Measurements from ENCODE around the gene TMEM131. TPM values are rescaled to one million over a fixed set of nuclear protein-coding genes. Genes with fewer than 3 reads are reported as not detected.

The TMEM131 gene
- total and polyA plus RNA-seq, 11 donors = 9.3 to 38.3 (median 31.2) TPM

- no peaks in the 10 kb centered on the region for H3K36me3 ChIP-seq
- H3K4me3 ChIP-seq = no peak overlapping the region
- intact Hi-C loops (cut with DNase I) = no loop called here
- TF ChIP-seq CTCF (IDR thresholded peaks at IDR 0.05) (no peak), POLR2A (IDR thresholded peaks at IDR 0.05) (no peak)
- ATAC-seq = no peak
- peaks cover 0 to 56% (median 33%) of the 10 kb centered on the region in 12 donors for H3K4me1 ChIP-seq
- H3K9me3 ChIP-seq = peaks cover 0 to 8% (median 0%) of the 10 kb centered on the region in 12 donors
- DNase-seq = no peak
- H3K27ac ChIP-seq = peak overlapping the region; percentile 75 to 86 (median 81)
- WGBS, 4 donors = 83 to 90% (median 88%) methylated on average over 4 of the region's 4 CpGs
- H3K27me3 ChIP-seq = no peaks in the 10 kb centered on the region
Observed at GRCh38 chr2:97871096-97871780, 124.5 kb downstream of the TMEM131 start.

DNA sequence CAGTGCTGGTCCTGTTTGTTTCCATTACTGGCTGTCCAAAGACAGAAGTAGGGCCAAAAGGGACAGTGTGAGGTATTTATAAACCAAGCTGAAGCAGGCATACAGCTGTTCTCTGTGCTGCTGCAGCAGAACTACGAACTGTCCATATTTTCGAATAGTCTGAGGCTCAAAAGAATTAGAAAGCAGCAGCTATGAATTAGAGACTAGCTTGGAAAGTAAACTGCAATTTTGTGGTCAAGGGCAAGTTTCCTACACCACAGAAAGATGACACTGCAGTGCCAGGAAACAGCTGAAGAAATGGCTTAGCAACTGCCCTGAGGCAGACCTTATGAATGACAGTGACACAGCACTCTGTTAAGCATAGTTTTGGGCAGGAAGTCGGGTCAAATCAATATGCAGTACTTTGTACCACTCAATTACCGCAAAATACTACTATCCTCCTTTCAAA is 125.3 kb downstream of the TMEM131 start:
- ATAC-seq = peak; percentile 82 to 92 (median 90)
- intact Hi-C loops (cut with DNase I) = no loop called here
- DNase-seq = peak in 1 of 5 donors; percentile 18
- Histone ChIP-seq H3K27me3 (no peaks in the 10 kb centered on the region), H3K9me3 (peaks cover 0 to 8% (median 0%) of the 10 kb centered on the region in 12 donors), H3K4me1 (peaks cover 0 to 56% (median 33%) of the 10 kb centered on the region in 12 donors), H3K36me3 (no peaks in the 10 kb centered on the region), H3K4me3 (no peak overlapping the region), H3K27ac (peak overlapping the region; percentile 75 to 86 (median 81))
- WGBS, 4 donors = 30 to 40% (median 33%) methylated on average over 4 of the region's 4 CpGs
- TF ChIP-seq CTCF (IDR thresholded peaks at IDR 0.05) = no peak

DNA sequence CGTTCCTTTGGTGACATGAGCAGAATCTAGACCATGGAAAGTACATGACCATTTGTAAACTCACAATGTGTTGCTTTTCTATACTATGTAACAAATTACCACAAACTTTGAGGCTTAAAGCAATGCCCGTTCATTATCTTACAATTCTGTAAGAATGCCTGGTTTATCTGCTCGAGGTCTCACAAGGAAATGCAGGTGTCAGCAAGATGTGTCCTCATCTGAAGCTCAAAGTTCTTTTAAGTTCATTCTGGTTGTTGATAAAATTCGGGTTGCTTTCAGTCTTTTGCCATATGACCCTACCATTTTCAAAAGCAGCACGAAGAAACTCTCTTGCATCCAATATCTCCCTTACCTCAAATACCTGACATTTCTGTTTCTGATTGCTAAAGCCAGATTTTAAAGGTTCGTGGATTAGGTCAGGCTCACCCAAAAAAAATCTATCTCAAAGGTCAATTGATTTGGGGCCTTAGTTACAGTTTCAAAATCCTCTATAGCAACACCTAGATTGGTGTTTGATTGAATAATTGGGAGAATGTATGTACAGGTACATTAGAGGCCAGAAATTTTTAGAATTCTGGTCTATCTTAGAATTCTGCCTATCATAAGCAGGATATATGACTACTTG is 125.9 kb downstream of the TMEM131 start:
- WGBS, 4 donors = 56 to 66% (median 61%) methylated on average over 6 of the region's 6 CpGs
- no peak for DNase-seq
- peaks cover 0 to 8% (median 0%) of the 10 kb centered on the region in 12 donors for H3K9me3 ChIP-seq
- H3K27ac ChIP-seq = peak overlapping the region; percentile 75 to 86 (median 81)
- H3K27me3 ChIP-seq = no peaks in the 10 kb centered on the region
- no peak for ATAC-seq
- intact Hi-C loops (cut with DNase I) = loop anchor here in 4 of 10 donors (5.0 to 10.0 kb wide), 3 partner anchors 125 to 292 kb away; partner anchors contain the start of gene TMEM131 (in 4 of the 4)
- TF ChIP-seq CTCF (IDR thresholded peaks at IDR 0.05) (no peak), POLR2A (IDR thresholded peaks at IDR 0.05) (no peak)
- peaks cover 0 to 56% (median 33%) of the 10 kb centered on the region in 12 donors for H3K4me1 ChIP-seq
- no peaks in the 10 kb centered on the region for H3K36me3 ChIP-seq
- H3K4me3 ChIP-seq = no peak overlapping the region

Measured in heart left ventricle (tissue), 16 donors.